ENCODE data around the gene CTSH. TPM values are rescaled to one million over a fixed set of nuclear protein-coding genes. Genes with fewer than 3 reads are reported as not detected.
A peak's percentile ranks its signal among the peaks of the same experiment; 100 is the strongest.
"Not testable (repeated sequence)": the region's sequence is repeated elsewhere in the genome, so short reads cannot be mapped to it uniquely, and the experiment has no call there.

CTSH gene
- total RNA-seq, 1 donor from 2014 or later: 67.8 TPM

DNA sequence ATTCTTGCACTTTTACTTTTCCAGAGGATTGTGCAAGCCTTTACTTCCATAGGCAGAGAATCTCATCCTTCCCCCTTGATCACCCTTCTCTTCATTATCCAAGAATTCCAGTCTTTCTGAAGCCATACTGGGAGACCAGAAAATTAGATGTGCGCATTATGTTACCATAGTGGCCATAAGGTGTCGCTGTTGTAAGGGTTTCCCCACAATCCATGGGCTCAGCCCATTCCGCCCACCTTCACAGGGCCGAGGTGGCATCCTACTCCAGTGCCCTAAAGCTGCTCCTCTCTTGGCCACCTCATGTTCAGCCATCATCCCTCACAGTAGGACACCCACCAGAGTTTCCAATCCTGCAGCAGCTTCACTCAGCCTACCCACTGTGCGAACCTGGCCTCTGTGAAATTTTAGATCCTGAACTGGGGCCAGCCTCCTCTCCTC lies 35.0 kb downstream of the CTSH start:
- DNase-seq (ENCODE audit: missing footprints): no peak
- peak; percentile 35 for ATAC-seq
- intact Hi-C loops (cut with DNase I): loop anchor here (2.0 kb wide), 1 partner anchor 69 kb away; no protein-coding TSS in a partner anchor

DNA sequence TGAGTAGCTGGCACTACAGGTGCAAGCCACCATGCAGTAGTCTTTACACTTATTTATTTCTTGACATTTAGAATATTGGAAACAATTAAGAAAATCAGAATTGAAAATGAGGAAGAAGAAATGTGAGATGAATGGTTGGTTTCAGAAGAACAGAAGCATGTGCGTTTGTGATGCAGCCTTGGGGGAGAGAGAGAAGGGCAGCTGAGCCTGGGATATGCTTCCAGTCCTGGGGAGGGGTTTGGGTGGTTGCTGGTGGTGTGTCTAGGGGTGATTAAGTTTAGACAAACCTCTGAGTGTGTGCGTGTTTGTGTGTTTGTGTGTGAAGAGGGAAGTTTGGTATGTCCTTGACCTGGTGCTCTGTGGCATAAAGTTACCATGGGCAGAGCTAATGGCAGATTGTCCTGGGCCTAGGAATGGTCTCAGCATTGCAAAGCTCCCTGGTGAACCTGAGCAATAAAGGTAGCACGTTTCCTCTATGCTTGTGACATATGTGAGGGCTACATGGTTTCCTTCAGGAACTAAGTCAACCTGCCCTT lies 35.6 kb downstream of the CTSH start:
- ATAC-seq (no peak), DNase-seq (ENCODE audit: missing footprints) (no peak)
- intact Hi-C loops (cut with DNase I): loop anchor here (2.0 kb wide), 1 partner anchor 70 kb away; no protein-coding TSS in a partner anchor

DNA sequence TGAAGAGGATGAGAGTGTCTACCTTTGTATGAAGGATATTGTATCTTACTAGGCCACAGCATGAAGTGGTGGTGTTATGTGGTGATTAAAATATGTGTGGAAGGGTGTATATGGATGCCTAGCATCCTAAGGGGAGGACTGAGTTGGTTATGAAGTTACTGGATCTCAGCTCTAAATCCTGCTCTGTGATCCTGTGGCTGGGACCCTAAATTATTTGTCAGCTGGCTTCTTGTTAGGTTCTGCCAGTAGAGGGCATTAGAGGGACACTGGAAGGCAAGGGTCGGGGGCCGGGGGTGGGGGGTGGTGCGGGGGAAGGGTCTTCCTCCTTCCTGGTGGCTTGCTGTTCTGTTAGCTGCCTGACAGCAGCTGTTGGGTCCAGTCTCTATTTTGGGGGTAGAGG lies 37.3 kb downstream of the CTSH start:
- intact Hi-C loops (cut with DNase I): no loop called here
- ATAC-seq: no peak

DNA sequence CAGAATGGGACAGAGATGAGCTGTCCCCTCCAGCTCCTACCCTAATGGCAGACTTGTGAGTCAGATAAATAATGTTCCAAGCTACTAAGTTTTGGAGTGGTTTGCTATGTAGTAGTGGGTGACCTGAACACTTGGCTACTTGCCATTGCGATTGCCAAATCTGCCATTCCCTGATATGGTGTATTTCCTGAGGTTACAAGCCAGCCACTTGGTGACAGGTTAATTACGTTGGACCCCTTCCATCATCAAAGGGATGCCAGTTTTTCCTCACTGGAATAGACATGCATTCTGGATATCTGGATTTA lies 38.6 kb downstream of the CTSH start:
- intact Hi-C loops (cut with DNase I): no loop called here
- DNase-seq (ENCODE audit: missing footprints) (no peak), ATAC-seq (peak; percentile 61)

More for the DNA sequence above, 37.3 kb downstream of the CTSH start:
- no peak for DNase-seq (ENCODE audit: missing footprints)

DNA sequence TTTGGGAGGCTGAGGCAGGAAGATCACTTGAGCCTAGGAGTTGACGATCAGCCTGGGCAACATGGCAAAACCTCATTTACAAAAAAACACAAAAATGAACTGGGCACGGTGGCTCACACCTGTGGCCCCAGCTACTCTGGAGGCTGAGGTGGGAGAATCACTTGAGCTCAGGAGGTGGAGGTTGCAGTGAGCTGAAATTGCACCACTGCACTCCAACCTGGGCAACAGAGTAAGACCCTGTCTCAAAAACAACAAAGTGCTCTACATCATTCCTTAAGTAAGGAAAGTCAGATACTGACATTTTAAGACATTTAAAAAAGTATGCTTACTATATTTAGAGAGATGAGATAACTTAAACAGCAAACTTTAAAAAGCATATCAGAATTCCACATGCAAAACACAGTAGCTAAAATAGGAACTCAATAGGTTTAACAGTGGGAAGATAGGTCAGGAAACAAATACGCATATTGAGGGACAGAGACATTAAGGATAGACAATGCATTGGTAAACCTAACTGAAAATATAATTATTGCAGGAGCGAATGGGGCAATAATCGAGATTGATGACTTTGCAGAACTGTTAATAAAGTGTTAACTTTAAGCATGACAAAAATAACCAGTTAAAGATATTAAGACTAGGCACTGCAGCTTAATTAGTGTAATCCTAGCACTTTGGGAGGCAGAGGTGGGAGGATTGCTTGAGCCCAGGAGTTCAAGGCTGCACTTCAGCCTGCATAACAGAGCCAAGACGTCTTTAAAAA lies 40.1 kb downstream of the CTSH start:
- intact Hi-C loops (cut with DNase I): no loop called here
- DNase-seq (ENCODE audit: missing footprints) (no peak), ATAC-seq (no peak)

DNA sequence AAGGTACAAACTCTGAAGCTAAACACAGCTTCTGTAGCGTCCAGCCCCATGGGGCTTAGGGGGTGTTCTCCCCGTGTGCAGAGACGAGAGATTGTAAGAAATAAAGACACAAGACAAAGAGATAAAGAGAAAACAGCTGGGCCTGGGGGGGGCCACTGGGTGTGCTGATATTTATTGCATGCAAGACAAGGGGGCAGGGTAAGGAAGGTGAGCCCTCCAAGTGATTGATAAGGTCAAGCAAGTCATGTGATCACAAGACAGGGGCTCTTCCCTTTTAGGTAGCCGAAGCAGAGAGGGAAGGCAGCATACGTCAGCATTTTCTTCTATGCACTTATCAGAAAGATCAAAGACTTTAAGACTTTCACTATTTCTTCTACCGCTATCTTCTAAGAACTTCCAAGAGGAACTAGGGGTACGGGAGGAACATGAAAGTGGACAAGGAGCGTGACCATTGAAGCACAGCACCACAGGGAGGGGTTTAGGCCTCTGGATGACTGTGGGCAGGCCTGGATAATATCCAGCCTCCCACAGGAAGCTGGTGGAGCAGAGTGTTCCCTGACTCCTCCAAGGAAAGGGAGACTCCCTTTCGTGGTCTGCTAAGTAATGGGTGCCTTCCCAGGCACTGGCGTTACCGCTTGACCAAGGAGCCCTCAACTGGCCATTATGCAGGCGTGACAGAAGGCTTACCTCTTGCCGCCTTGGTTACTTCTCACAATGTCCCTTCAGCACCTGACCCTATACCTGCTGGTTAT lies 42.4 kb downstream of the CTSH start:
- DNase-seq (ENCODE audit: missing footprints); ATAC-seq; intact Hi-C loops (cut with DNase I): not testable (repeated sequence)

DNA sequence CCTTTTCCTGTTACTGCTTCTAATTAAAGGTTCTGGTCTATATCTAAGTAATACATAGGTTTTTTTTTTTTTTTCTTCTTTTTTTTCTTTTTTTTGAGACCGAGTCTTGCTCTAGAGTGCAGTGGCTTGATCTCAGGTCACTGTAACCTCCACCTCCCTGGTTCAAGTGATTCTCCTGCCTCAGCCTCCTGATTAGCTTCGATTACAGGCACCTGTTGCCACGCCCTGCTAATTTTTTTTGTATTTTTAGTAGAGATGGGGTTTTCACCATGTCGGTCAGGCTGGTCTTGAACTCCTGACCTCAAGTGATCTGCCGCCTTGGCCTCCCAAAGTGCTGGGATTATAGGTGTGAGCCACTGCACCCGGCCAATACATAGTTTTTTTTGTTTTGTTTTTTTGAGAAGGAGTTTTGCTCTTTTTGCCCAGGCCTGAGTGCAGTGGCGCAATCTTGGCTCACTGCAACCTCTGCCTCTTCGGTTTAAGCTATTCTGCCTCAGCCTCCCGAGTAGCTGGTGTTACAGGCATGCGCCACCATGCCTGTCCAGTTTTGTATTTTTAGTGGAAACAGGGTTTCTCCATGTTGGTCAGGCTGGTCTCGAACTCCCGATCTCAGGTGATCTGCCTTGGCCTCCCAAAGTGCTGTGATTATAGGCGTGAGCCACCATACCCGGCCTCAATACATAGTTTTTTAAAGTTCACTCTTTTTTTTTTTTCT lies 43.9 kb downstream of the CTSH start:
- ATAC-seq; DNase-seq (ENCODE audit: missing footprints); intact Hi-C loops (cut with DNase I): not testable (repeated sequence)

DNA sequence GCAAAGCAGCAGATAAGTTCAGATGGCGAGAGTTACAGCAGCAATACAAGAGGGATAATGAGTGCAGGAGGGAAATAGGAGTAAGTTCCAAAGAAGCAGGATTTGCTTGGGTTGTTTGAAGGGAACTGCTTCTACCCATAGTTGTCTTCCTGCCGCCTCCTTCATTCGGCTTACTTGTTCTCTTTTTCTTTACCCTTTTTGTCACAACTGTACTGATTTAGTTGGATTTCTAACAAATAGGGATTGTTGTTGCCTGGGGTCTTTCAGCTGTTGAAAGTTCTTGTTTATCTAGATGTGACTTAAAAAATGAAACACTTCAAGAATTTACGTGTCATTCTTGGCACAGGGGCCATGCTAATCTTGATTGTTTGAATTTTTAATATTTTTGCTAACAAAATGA lies 46.3 kb downstream of the CTSH start:
- intact Hi-C loops (cut with DNase I): no loop called here
- DNase-seq (ENCODE audit: missing footprints) (no peak), ATAC-seq (no peak)

DNA sequence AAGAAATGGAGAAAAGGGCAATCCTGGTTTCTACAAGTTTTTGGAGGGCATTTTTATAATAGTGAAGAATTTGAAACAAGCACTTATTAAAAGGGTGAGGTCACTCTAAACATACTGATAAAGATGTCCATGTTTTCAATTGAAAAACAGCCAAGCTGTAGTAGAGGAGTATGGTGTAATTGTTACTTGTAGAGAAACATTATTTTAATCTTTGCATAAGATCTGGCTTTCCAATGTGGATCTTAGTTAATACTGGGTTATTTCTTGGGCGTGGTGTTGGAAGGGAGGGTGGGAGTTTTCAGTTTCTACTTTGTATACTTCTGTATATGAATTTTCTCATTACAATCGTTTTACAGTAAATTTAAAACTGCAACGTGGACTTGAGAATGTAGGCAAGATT lies 49.4 kb downstream of the CTSH start:
- no peak for DNase-seq (ENCODE audit: missing footprints)
- intact Hi-C loops (cut with DNase I): no loop called here
- no peak for ATAC-seq

DNA sequence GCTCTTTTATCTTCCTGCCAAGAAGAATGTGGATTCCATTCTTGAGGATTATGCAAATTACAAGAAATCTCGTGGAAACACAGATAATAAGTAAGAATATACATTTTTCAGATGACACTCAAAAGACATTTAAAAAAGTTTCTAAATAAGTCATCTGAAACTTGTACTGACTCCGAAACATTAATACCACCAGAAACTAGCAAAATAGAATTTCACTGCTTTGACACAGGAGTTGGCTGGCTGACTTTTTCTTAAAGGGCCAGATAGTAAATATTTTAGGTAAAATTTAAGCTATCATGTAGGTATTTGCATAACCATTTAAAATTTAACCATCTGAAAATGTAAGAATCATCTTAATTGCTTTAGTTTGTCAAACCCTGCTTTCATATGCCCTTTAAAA lies 51.3 kb downstream of the CTSH start:
- DNase-seq (ENCODE audit: missing footprints) (no peak), ATAC-seq (no peak)
- intact Hi-C loops (cut with DNase I): no loop called here

DNA sequence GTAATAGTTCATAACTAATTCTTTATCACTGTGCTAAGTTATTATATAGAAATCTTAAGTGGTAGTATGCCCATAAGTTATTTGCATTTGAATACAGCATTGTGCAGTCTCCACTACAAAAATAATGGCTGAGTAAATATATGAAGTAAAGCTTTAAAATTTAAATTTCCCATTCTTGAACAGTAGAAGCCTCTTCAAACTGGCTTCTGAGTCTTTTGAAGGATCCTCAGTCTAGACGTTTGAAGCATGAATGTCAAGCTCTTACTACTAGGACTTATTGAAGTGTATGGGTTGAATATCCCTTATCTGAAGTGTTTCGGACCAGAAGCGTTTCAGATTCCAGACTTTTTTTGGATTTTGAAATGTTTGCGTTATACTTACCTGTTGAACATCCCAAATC lies 55.8 kb downstream of the CTSH start:
- DNase-seq (ENCODE audit: missing footprints) (no peak), ATAC-seq (no peak)
- intact Hi-C loops (cut with DNase I): no loop called here

DNA sequence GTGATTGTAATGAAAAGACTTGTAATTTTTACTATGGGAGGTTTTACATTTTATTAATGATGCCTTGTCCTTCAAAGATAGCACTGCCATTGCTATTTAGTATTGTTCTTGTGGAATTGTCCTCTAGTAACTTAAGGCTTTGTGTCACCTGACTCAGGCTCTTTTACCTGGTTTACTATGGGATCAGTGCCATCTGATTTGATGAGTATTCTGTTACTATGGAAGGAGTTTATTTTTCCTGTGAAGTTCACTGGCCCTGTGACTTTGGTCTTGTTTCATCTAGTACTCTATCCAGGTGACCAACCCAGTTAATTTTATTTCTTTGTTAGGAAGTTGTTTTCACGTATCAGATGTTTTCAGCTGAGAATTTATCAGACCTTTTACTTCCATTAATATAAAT lies 63.2 kb downstream of the CTSH start:
- intact Hi-C loops (cut with DNase I): no loop called here
- no peak for DNase-seq (ENCODE audit: missing footprints)
- no peak for ATAC-seq

DNA sequence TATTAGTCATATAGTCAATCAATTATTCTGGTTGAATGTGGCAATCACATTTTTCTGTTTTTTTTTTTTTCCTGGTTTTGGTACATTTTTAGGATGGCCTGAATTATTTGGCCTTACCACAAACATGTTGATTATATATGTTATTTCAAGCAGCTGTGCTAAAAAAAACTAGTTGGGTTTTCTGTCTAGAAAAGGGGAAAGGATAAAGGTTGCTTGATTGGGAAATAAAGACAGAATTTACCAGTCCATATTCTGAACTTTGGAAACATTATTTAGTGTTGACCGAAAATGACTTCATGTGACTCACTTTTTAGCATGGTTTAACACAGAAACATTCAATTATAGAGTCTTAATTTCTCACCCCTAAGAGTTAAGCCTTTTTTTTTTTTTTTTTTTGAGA lies 64.0 kb downstream of the CTSH start:
- DNase-seq (ENCODE audit: missing footprints) (no peak), ATAC-seq (no peak)
- intact Hi-C loops (cut with DNase I): no loop called here

DNA sequence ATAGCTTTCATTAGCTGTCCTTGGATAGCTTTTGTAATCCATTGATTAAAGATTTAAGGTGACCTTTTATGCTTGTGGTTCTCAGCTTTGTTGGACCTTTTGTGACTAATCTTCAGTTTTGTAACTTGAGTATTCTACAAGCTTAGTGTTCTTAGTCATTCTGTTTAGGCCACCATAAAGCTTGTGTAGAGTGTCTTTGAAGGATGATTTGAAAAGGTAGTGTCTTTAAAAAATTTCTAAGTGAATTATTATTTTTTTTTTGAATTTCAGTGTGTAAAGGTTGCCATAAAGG lies 64.7 kb downstream of the CTSH start:
- ATAC-seq: no peak
- DNase-seq (ENCODE audit: missing footprints): no peak
- intact Hi-C loops (cut with DNase I): no loop called here

DNA sequence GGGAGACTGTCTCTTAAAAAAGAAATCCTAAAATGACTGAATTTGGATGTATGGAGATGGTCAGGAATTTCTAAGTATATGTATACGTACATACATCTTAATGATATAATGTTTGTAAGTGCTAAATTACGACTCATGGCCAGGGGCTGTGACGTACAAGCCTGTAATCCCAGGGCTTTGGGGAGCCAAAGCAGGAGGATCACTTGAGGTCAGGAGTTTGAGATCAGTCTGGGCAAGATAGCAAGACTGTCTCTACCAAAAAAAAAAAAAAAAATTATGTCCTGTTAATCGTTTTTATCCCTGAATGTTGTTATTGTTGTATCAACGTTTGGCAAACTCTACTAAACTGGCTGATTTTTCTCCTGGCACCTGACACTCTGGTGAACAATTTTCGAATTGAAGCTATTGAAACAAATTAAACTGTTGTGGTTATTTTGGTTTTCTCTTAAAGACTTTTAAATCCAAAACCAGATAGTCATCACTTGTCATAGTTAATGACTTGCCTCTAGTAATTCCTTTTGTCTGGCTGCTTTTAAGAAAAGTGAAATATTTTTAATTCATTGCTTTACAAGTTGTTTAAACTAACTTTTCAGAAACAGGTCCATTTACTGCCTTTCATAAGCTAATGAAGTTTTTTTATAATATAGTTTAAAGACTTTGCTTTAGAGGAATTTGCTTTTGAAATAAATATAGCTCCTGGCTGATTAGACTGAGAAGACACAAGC lies 65.2 kb downstream of the CTSH start:
- no peak for DNase-seq (ENCODE audit: missing footprints)
- intact Hi-C loops (cut with DNase I): no loop called here
- no peak for ATAC-seq

DNA sequence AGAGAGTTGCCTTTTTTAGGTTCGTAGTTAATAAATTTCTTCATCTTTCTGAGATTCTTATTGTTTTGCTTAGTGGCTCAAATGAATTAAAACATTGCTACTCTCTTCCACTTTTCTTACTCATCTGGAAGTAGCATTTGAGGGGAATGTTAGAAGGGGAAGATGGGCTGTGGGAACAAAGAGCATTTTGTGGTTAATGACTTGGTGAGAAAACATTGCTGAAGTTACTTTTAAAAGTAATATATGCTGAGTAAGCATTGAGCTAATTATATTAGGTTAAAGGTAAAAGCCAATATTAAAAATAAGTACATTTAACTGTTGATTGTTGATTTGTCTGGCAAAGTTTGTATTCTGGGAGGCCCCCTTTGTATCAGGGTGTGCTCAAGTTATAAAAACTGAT lies 66.5 kb downstream of the CTSH start:
- intact Hi-C loops (cut with DNase I): no loop called here
- DNase-seq (ENCODE audit: missing footprints) (no peak), ATAC-seq (no peak)

DNA sequence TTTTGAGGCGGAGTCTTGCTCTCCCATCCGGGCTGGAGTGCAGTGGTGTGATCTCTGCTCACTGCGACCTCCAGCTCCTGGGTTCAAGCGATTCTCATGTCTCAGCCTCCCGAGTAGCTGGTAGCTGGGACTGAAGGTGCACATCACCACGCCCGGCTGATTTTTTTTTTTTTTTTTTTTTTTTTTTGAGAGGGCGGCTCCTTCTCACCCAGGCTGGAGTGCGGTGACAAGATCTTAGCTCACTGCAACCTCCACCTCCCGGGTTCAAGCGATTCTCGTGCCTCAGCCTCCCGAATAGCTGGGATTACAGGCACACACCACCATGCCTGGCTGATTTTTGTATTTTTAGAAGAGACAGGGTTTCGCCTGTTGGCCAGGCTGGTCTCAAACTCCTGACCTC lies 67.9 kb downstream of the CTSH start:
- intact Hi-C loops (cut with DNase I); ATAC-seq; DNase-seq (ENCODE audit: missing footprints): not testable (repeated sequence)

DNA sequence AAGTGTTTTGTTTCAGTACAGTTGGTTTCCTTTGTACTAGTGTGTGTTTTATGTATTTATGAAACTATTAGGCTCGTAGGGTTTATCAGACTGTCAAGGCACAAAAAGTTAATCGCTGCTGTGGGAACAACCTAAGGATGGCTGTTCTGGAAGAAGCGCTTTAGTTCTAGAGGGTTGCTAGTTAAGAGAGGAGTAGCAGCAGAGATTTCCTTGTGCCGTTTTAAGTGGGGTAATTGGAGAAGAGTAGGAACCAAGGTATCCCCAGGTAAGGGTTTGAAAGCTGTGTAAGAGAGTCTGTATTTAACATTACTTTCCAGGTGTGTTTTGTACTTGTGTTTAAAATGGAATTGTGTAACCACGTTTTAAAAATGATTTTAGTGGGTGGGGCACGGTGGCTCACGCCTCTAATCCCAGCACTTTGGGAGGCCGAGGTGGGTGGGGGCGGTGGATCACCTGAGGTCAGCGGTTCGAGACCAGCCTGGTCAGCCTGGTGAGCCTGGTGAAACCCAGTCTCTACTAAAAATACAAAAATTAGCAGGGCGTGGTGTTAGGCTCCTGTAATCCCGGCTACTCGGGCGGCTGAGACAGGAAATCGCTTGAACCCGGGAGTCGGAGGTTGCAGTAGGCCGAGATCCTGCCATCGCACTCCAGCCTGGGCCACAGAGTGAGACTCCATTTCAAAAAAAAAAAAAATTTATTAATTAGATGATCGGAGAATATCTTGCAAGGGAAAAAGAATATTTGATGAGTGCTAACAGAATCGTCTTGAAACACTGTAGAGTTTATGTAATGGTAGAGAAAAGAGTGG lies 69.5 kb downstream of the CTSH start:
- ATAC-seq (no peak), DNase-seq (ENCODE audit: missing footprints) (no peak)
- intact Hi-C loops (cut with DNase I): loop anchor here (2.0 kb wide), 1 partner anchor 119 kb away; no protein-coding TSS in a partner anchor

Measured in Right ventricle myocardium inferior (tissue), 1 donor.